NCI-H1417 (cell line): Measurements from ENCODE around the gene MAML2.

Source experiments
- DNase-seq, 3 experiments: peaks; one replicate each; lab custom pipeline; 2025; lab: John Stamatoyannopoulos, UW

Gene MAML2

DNA sequence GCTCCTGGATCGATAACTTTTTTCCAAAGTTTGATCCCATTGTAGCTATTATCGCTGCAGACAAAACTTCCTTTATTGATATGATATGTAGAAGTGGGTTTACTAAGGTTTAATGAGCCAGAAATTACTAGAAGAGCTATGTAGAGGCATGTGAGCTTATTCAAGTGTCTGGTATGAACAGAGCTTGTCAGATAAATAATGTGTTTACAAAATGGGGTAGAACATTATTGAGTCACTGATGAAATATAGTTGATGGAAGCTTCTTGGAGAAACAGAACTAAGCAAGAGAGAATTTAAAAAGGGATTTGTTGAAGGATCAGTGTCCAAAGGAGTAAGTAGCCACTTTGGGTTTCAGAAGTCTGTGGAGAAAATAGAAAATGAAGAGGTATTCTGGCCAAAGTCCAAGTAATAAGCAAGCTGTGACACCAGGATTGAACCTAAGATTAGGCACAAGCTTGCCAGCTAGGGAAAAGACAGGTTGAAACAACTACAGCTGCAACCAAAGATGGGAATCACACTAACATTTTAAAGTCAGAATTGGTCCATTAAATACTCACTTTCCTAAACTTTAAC, 104.3 kb downstream of the MAML2 start:
- DNase-seq, result peak in 1 of 3 experiments; percentile 49

DNA sequence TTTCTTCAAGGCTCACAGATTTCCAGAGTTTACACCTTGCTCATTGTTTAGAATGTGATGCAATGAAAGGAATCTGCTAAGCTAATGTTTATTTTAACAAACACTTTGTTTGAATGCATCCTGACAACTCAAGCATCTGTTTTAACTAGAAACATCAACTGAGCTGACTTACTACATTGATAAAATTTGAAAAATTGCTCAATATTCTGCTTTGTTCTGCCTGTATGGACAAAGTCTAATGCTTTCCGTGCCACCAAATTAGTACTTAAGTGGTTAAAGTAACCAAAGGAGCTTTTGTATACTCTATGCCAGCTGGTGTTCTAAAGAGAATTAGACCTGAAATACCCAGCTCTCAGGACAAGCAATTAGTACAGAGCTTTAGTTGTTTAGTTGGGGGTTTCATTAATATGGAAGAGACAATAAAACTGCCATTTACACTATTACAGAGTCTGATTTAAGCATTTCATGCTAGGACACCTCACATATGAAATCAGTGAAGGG, 105.2 kb downstream of the MAML2 start:
- peak; percentile 11 to 91 (median 49) for DNase-seq

DNA sequence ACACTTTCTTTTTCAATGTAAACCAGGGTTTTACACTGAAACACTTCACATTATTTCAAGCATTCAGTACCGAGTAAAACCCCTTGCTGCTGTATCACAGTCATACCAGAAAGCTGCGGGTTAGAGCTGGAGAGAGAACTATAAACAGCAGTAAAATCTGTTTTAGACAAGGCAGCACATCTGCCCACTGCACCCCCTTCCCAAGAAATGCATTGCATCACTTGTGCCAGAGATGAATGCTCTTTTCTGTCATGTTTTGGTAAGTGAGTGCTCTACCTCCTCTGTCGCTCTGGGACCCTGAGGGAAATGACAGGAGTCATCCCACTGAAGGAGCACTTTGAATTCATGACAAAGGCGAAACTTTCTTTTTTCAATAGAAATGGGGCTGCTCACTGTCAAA, 107.2 kb downstream of the MAML2 start:
- DNase-seq, result no peak

DNA sequence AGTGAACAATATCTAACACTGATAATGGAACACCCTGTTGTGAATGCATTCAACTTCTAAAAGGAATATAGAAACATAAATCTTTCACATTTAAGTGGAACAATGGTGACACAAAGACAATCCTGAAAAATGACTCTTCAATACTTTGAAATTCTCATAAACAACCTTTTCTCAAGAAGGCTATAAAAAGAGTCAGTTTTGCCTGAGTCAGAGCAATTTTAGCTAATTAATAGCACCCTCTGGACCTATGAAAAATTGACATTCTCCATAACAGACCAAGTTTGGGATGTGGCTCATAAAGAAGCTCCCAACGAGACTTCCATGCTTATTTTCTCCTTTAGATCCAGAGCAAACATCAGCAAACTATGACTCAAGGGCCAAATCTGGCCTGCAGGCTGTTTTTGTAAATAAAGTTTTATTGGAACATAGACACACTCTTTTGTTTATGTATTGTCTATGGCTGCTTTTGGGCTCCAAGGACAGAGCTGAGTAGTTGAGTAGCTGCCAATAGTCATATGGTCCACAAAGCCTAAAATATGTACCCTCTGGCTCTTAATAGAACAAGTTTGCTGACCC, 108.0 kb downstream of the MAML2 start:
- DNase-seq, result no peak

DNA sequence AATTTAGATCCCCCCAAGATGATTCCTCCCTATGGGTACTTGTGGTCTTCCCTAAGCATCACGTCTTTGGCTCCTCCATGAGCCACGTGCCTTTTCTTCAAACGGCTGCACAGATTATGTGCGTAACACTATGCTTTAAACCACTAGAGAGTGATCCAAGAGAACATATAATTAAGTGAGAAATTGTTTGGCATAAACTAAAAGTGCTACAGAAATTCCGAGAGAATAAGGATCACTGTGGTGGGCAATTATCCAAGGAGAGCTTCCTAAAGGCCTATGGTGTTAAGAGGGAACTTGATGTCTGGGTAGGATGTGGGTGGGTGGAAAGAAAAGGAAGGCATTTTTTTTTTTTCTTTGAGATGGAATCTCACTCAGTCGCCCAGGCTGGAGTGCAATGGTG, 110.9 kb downstream of the MAML2 start:
- DNase-seq, result no peak

DNA sequence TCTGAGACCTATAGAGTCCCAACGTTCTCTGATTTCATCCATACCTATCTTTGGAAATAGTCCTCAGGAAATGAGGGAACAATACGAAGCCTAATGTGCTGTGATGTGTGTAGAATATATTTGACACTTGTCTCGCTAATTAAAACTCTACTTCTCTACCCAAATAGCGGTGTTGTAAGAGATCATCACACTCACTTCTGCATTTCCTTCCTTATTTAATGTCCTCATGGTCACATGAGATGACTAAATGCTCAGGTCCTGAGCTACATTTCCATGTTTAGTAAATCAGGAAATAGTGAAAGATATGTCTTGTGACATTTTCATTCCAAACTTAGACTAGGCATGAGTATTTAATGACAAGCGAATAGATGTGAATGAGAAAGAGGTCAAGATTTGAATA, 112.3 kb downstream of the MAML2 start:
- no peak for DNase-seq

DNA sequence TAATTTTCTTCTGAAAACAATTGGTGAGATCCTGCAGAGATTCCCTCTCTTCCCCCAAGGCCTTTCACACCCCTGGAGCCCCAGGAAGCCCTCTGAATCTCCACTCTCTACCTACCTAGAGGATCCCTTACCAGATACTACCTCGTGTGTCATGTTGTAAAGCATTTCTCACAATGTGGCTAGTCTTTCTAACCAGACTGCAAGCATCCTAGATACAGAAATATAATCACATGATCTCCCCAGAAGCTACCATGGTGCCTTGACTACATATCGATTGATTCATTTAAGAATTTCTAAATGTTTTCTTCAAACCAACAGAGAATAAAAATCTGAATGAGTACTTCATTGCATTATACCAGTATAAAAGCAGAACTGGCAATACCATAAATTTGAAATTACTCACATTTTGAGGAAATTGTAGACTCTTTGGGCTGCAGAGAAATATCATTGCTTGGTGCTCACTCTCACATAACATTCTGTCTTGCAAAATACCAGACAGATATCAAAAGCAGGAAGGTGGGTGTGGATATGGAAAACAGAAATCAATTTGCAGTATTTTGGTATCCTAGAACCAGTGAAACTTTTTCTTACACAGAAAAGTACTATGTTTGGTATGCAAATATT, 113.5 kb downstream of the MAML2 start:
- DNase-seq, result no peak

DNA sequence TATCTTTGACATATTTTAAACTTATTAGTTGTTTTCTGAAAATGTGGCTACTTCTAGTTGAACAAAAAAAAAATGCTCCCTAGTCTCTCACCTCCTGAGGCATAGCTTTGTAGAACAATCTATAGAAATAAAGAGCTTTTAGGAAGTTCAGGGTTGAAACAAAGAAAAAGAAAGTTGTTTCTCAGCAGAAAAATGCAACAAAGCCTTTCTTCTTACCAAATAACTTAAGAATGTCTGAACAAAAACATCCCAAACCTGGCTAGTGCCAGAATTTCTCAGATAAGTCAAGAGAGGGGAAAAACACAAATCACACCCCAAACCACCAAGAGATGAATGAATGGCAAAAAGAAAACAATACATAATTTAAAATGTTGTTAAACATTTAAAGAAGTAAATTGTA, 114.1 kb downstream of the MAML2 start:
- DNase-seq, result no peak

DNA sequence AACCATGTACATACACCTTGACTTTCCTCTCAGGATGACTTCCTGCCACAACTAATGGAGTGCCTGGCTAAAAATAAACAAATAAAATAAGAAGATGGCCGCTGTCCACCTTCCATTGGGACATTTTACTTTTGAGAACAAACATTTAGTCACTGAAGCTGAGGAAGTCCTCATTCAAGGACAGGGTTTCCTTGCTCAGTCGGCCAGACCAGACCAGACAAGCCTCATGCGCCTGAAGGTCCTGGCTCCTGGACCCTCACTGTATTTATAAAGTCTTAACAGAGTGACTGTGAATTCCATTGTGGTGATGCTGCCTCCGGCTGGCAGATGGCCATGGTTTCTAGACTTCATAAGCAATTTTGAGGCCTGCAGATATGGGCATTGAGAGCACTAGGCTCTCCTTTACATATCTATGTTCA, 114.5 kb downstream of the MAML2 start:
- no peak for DNase-seq

DNA sequence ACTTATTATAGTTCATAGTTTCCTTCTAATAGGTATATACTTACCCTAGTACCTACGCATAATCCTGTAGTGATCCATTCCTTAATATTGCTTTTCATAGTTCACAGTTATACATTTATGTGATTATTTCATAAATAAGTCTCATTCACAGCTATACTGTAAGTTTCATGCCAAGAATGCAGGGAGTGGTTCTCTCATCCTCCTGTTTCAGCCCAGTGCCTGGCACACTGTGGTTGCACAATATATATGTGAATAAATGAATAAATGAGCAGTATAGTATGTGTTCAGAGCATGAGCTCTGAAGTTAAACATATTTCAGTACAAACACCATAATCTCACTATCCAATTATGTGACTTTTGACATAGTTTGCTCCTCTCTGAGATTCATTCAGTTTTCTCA, 115.8 kb downstream of the MAML2 start:
- no peak for DNase-seq

DNA sequence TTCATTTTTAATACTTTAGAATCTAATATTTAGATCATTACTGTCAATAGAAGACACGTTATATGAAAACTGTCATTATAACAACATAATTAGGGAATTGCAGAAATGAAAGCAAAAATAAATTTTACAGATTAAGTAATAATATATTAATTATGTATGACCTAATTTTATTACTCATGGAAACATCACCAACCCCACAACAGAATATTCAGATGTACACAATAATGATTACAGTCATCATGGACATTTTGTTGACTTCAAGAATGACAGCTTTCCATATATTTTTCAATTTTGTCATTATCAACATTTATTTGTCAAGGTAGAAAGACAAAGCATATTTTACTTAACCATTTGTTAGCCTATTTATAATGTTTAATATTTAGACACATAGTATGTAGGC, 119.9 kb downstream of the MAML2 start:
- DNase-seq, result no peak

DNA sequence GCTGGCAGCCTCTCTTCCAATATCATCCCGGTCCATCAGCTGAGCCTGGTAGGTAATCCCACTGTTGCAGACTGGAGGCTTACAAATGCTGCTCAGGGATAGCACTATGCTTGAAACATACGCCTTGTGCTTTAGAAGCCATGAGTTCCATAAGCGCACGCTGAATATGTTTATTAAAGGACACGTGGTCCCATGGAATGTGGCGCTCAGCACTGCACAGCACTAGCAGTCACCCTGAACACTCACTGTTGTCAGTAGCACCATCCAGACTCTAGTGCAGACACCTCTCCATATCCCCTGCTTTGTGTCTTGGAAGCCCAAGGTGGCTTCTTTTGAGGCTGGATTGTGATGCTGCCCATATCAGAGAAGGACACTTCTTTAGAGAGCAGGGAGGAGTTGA, 120.9 kb downstream of the MAML2 start:
- no peak for DNase-seq

DNA sequence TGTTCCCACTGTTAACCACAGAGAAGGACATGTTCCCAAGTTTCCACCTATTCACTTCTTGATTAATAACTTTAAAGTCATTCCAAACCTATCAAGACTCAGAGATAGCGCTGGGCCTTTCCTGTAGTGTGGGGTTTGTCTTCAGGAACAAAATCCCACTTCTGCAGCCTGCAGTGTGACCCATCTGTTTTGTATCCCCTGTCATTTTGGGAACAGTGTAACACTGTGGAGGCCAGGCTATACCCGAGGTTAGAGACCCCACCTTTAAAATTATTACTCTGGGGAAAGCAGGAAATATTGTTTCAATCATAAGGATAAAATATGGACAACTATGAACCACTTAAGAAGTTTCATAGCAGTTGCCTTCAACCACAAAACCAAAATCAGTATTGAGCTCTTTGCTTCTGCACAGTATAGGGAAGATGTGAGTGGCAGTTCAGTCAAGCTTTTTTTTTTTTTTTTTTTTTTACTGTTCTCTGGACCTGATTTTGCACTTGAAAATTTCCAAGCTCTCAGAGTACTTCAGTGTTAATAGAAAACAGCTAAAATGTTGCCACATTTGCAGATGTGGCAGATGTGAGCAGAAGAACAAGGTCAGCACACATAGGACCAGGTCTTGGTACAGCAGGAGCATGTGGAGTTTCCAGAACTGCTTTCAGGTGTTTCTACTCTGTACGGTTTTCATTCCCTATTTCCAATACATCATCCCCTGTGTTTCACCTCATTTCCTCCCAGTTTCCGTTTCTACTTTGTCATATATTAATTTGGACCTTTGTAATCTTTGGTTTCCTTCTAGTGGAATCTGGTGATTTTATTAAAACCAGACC, 121.5 kb downstream of the MAML2 start:
- DNase-seq, result no peak

DNA sequence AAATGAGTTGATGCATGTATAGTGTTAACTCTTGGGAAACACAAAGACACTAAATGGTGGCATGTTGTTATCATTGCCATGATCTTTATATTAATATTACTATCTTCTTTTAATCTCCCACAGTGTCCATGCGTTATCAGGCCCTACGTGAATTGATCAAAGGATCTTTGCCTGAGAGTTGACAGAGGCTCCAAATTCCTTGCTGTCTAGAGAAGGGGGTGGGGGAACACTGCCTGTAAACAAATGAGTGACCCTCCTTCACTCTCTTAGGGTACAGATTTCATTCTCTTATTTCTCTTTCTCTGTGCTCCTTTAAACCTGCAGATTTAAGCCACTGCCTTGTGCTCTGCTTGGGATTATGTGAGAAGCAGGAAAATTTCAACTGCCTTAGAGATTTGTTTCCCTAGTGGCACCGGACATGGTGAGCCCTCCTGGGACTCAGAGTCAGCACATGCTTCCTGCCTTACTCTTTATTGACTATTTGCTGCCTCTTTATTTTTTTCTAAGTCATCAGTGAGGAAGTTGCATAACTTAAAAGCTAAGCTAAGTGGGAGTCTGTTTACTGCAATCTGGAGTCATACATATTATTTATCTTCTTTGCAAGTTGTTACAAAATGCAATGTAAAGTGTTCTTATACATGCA, 122.9 kb downstream of the MAML2 start:
- DNase-seq, result no peak

DNA sequence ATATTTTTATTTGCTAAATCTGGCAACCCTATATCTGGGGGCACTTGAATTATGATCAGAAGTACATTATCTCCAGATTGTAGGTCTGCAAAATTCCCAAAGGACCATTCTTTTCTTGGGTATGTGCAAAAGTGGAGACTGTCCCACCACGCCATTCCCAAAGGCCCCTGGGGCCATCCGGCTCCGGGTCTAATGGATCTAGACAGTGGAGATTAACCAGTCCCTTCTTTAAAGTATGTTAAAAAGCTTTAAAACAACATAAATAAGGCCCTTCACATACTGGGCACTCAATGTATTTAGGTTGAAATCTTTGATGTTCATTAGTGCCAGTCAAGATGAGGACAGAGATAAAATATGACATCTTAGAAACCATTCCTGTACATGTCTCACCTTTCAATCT, 124.1 kb downstream of the MAML2 start:
- DNase-seq, result no peak

DNA sequence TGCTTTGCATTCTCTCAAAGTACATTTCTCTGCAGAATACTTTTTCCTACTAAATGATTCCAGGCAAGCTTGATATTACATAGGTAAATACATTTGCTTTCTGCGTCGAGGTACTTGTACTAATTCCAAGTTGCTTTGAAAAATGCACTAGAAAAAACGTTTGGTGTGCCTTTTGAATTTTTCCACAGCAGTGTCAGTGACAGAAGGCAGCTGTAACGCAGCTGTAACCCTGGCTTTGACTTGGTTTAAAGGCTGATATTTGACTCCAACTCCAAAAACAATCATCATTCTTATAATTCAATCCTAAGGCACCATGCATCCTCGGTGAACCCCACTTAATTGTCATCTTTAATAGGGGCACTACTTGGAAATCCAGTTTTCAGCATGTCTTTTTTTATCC, 125.0 kb downstream of the MAML2 start:
- DNase-seq, result no peak

DNA sequence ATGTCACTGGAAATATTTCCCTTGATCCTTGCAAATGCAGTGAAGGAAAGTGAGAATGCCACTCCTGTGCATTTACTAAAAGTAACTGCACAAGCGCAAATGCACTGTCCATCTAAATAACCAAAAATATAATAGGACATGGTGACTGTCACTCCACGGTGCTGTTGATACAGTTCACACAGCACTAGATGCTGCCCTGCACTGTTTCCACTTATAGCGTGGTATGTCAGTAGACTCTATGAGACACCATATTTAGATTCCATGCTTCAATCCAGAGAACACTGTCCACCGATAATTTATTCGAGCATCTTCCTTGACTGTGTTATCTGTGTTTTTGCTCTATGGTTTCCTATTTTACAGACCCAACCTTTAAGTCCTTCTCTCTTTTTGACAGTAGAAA, 125.8 kb downstream of the MAML2 start:
- DNase-seq, result no peak

DNA sequence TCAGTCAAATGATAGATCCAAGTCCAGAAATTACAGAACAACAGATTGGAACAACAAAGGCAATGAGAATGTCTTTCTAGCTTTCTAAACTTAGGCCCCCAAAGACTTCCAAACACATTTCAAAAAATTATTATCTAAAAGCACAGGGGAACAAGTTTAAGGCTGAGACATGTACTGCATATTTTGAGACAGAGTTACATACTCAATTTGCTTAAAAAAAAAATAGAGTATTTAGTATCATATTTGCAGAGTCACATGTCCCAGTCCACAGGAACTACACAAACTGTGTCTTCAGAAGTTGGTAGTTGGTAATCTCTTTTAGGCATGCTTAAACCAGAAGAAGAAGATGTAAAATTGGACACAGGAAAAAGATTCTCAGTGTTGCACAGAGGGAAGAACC, 127.2 kb downstream of the MAML2 start:
- no peak for DNase-seq

DNA sequence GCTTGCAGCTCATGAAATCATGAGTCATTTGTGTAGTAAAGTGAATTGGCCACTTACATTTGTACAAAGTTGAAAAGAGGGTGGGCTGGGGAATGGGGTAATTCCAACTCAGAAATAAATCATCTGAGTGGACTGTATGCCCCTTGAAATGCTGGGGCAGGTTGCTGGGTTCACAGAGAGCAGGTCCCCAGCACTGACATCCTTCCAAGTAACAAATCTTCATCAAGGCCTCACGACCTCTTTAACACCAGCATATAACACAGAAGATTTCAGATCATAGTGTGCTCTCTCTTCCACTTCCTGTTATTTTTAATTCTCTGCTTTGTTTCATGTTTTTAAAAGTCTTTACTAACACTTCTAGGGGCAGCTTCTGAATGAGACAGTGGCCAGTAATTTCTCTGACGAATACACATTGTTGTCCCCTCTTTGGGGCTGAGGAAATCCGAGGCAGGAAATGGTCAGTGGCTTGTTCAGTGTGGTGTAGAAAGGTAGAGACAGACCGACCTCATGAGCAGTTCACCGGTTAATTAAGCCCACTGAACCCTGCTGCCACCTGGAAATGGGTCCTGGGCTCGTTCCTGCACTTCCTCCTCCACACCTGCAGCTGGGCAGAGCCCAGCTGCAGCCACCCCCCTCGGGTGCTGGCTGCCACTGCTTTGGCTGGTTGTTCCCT, 127.7 kb downstream of the MAML2 start:
- peak in 2 of 3 experiments; percentile 21 to 64 for DNase-seq

DNA sequence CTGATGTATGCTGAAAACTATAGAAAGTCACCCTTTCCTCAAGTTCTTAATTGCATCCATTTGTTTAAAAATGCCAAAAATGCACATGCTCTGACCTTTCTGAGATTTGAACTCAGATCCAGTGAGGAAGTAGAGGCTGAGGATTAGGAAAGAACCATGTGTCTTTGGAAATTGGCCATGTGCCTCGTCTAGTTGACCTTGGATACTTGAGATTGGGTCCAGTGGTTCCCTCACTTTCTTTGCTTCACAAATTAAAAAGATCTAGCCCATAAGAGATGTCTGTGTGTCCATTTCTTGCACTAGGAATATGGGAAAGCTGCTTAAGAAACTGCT, 128.3 kb downstream of the MAML2 start:
- DNase-seq, result no peak

DNA sequence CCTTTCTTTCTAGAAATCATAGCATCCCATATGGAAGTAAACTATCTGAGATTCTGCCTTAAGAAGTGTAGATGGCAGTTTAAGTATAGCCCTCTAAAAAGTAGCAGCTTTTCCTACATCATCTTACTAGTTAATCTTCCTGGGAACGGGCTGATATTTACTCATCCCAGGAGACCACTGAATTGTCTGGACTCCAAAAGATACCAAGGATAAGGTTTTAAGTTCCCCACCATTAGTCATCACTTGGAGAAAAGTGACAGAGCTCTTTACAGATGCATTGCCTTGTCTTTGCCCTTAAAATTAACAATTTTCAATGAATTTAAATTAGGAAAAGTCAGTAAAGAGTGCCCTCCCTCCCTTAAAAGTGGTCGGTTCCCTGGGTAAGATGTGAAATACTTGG, 129.5 kb downstream of the MAML2 start:
- no peak for DNase-seq

DNA sequence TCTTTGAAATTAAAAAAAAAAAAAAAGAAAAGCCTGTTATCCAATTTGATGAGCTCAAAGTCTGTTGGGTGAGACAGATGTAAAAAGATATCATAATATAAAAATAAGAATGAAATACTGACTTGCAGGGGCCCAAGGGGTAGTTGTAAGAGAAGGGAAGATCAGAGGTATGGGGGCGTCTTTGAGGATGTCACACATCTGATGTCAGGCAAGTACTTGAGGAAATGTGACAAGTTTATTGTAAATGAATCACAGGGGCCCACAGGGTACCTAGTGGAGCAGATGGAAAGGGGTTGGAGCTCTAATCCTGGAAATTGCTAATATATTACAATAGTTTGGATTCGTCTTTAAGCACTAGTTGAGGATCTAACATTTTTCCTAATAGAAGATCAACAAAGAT, 131.6 kb downstream of the MAML2 start:
- DNase-seq, result no peak
